Measurements from ENCODE around the gene HMGA1. TPM values are rescaled to one million over a fixed set of nuclear protein-coding genes. Genes with fewer than 3 reads are reported as not detected.

HMGA1 gene
- total RNA-seq, 4 donors from 2014 or later, result 0.51 to 24.4 (median 13.5) TPM

DNA sequence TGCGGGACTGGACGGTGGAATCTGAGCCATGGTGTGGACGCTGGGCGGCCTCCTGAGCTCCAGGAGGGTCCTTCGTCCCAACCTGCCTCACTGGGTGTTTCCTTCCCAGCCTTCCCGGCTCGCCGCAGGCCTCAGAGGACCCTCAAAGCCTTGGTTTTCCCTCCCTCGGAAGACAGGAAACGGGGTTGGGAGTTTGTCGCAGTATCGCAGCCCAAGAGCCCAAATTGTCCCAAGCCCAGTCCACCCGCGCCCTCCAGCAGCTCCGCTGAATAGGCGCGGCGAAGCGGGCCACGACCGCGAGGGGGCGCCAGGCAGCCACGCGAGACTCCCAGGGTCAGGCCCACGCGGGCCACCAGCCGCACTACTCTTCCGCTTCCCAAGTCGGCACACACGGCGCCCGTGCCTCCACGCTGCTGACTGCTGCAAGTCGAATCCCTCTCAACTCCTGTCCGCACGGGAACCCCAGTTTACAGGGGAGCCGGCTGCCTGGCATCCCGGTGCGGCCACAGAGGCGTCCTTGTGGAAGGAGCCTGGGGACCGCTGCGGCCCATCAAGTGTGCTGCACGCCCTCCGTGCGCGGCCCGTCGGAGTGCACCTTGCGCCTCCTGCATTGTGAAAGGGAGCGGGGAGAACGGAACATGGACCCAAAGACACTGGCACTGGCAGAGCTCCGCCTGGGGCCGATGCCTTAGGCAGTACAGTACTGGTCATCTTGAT, 40.4 kb upstream of the HMGA1 start:
- Histone ChIP-seq H3K4me1 (no peaks in the 10 kb centered on the region), H3K9me3 (no peaks in the 10 kb centered on the region), H3K27me3 (no peaks in the 10 kb centered on the region), H3K27ac (peak overlapping the region in 1 of 2 donors; percentile 5), H3K36me3 (no peaks in the 10 kb centered on the region), H3K4me3 (peak overlapping the region; percentile 40 to 45)
- TF ChIP-seq, protein P1, sequence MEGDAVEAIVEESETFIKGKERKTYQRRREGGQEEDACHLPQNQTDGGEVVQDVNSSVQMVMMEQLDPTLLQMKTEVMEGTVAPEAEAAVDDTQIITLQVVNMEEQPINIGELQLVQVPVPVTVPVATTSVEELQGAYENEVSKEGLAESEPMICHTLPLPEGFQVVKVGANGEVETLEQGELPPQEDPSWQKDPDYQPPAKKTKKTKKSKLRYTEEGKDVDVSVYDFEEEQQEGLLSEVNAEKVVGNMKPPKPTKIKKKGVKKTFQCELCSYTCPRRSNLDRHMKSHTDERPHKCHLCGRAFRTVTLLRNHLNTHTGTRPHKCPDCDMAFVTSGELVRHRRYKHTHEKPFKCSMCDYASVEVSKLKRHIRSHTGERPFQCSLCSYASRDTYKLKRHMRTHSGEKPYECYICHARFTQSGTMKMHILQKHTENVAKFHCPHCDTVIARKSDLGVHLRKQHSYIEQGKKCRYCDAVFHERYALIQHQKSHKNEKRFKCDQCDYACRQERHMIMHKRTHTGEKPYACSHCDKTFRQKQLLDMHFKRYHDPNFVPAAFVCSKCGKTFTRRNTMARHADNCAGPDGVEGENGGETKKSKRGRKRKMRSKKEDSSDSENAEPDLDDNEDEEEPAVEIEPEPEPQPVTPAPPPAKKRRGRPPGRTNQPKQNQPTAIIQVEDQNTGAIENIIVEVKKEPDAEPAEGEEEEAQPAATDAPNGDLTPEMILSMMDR (IDR thresholded peaks at IDR 0.05), result peak; percentile 97 to 98 (median 98)
- peak in 1 of 2 donors; percentile 30 for TF ChIP-seq POLR2A (IDR thresholded peaks at IDR 0.05)
- DNase-seq, result peak; percentile 80 to 87
- intact Hi-C loops (cut with DNase I; ENCODE audit: low total_unique reads), result loop anchor here (5.0 to 10.0 kb wide), 2 partner anchors 221 to 419 kb away; no protein-coding TSS in a partner anchor

DNA sequence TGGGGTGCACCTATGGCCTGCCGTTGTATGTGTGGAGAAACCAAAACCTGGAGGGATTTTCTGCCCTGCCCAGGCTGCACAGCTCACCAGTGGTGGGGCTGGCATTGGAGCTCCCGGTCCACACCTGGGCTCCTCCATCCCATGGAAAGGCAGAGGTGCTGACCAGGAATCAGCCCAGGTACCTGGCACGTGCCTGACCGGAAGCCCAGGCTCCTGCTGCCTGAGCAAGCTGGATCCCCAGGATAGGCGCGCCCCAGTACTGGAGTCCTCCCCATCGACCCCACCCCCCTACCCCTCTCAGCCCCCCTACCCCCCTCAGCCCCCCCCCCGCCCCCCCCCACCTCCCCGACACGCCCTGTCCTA, 39.9 kb upstream of the HMGA1 start:
- H3K4me3 ChIP-seq, result peak overlapping the region; percentile 40 to 45

DNA sequence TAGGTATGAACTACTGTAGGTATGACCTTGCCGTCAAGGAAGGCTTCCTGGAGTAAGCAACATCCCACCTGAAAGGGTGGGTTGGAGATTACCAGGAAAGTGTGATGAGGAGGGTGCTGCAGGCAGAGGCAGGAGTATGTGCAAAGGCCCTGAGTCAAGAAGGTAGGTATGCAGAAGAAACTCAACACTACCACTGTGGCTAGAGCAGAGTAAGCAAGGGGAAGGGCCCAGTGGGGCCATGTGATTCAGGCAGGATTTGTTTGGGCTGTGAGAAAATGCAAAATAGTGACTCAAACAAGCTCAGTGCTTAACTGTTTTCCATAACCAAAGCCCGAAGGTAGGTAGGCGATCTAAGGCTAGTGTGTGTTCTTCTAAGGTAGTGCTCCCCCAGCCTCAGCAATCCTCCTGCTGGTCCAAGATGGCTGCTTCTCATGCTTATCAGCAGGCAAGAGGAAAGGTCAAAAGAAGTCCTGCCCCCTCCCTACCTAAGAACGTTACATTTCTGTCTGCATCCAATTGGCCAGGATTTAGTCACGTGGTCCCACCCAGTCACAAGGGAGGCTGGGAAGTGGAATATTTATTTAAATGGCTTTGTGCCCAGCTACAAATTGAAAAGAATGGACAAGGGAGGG, 36.2 kb upstream of the HMGA1 start:
- Histone ChIP-seq H3K4me3 (no peak overlapping the region), H3K36me3 (no peaks in the 10 kb centered on the region), H3K27ac (no peak overlapping the region), H3K4me1 (no peaks in the 10 kb centered on the region), H3K9me3 (no peaks in the 10 kb centered on the region), H3K27me3 (no peaks in the 10 kb centered on the region)
- intact Hi-C loops (cut with DNase I; ENCODE audit: low total_unique reads), result no loop called here
- no peak for DNase-seq
- TF ChIP-seq, protein P1 (IDR thresholded peaks at IDR 0.05), result no peak
- no peak for TF ChIP-seq POLR2A (IDR thresholded peaks at IDR 0.05)

More for the DNA sequence above, 39.9 kb upstream of the HMGA1 start:
- intact Hi-C loops (cut with DNase I; ENCODE audit: low total_unique reads), result loop anchor here (5.0 to 10.0 kb wide), 2 partner anchors 220 to 418 kb away; no protein-coding TSS in a partner anchor
- Histone ChIP-seq H3K27me3 (no peaks in the 10 kb centered on the region), H3K36me3 (no peaks in the 10 kb centered on the region), H3K27ac (no peak overlapping the region), H3K4me1 (no peaks in the 10 kb centered on the region), H3K9me3 (no peaks in the 10 kb centered on the region)
- TF ChIP-seq, protein P1 (IDR thresholded peaks at IDR 0.05), result no peak
- TF ChIP-seq POLR2A (IDR thresholded peaks at IDR 0.05), result no peak
- DNase-seq, result no peak

DNA sequence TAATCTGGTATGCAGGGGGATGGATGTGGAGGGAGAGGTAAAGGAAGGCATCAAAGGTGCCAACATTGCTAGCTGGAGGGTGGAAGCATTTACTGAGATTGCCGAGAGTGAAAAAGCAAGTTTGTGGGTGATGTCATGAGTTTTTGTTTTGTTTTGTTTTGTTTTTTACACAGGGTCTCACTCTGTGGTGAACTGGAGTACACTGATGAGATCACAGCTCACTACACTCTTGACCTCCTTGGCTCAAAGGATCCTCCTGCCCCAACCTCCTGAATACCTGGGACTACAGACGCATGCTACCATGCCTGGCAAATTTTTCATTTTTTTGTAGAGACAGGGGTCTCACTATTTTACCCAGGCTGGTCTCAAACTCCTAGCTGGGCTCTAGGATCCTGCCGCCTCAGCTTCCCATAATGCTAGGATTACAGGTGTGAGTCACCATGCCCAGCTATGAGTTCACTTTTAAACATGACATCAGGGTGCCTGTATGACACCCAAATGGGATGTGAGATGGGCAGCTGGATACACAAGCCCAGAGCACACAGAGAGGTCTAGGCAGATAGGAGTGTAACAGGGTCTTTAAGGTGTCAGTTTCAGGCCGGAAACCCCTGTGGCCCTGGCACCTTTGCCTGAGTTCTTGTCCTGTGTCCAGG, 35.1 kb upstream of the HMGA1 start:
- no peak overlapping the region for H3K27ac ChIP-seq
- no peaks in the 10 kb centered on the region for H3K4me1 ChIP-seq
- H3K4me3 ChIP-seq, result no peak overlapping the region
- no peaks in the 10 kb centered on the region for H3K27me3 ChIP-seq
- intact Hi-C loops (cut with DNase I; ENCODE audit: low total_unique reads), result no loop called here
- no peak for DNase-seq
- H3K36me3 ChIP-seq, result no peaks in the 10 kb centered on the region
- H3K9me3 ChIP-seq, result no peaks in the 10 kb centered on the region
- TF ChIP-seq, protein P1 (IDR thresholded peaks at IDR 0.05), result no peak
- no peak for TF ChIP-seq POLR2A (IDR thresholded peaks at IDR 0.05)

All from uterus (tissue), 4 donors.